WTC11 (cell line): ENCODE data around the gene CCDC28A. TPM values are rescaled to one million over a fixed set of nuclear protein-coding genes. Genes with fewer than 3 reads are reported as not detected.

Experiments
- ATAC-seq: fragments of 200-7000 bp; cut with Tn5 transposase; 2 replicates; pipeline ENCODE4 v1.10.0; 2021; ENCODE audit warnings: mild to moderate bottlenecking, moderate library complexity
- CTCF ChIA-PET: fragments of 300-600 bp; sonication (Branson Sonifier 250); formaldehyde crosslinking; loops from one replicate; lab custom pipeline; 2021; ENCODE audit warnings: antibody characterized with exemption; lab: Charles Lee
- POLR2A ChIA-PET: fragments of 350-600 bp; sonication (Branson Sonifier 250); formaldehyde crosslinking; loops from one replicate; lab custom pipeline; 2021; ENCODE audit warnings: antibody characterized with exemption; lab: Charles Lee
- DNase-seq: peaks from one replicate; pipeline ENCODE4 v3.0.0; 2021; ENCODE audit warnings: low spot score
- H3K27ac Mint-ChIP-seq: 2 replicates; pipeline ENCODE4 v1.8.0; 2021; ENCODE audit warnings: mixed read lengths
- H3K27me3 Mint-ChIP-seq: 2 replicates; pipeline ENCODE4 v1.8.0; 2021; ENCODE audit warnings: low read depth, mild to moderate bottlenecking, moderate library complexity, mixed read lengths
- H3K36me3 Mint-ChIP-seq: 2 replicates; pipeline ENCODE4 v1.8.0; 2021; ENCODE audit warnings: mixed read lengths
- H3K4me1 Mint-ChIP-seq: 2 replicates; pipeline ENCODE4 v1.8.0; 2022; ENCODE audit warnings: mixed read lengths
- H3K4me3 Mint-ChIP-seq: 2 replicates; pipeline ENCODE4 v1.8.0; 2021; ENCODE audit warnings: mild to moderate bottlenecking, moderate library complexity, mixed read lengths
- H3K9me3 Mint-ChIP-seq: 2 replicates; pipeline ENCODE4 v1.8.0; 2021; ENCODE audit warnings: mixed read lengths
- CBFB ChIP-seq: sonication (generic); formaldehyde crosslinking; IDR thresholded peaks from 2 replicates; pipeline ENCODE4 v1.8.1; 2022; ENCODE audit warnings: mild to moderate bottlenecking, low read depth, missing genetic modification reagents
- FOXK1 ChIP-seq: sonication (generic); formaldehyde crosslinking; IDR thresholded peaks from 2 replicates; pipeline ENCODE4 v1.8.0; 2022; ENCODE audit warnings: mild to moderate bottlenecking, moderate library complexity, missing genetic modification reagents
- SMAD3 ChIP-seq: sonication (generic); formaldehyde crosslinking; IDR thresholded peaks from 2 replicates; pipeline ENCODE4 v1.8.0; 2022; ENCODE audit warnings: missing genetic modification reagents, mild to moderate bottlenecking, borderline replicate concordance
- SP1 ChIP-seq: sonication (generic); formaldehyde crosslinking; conservative IDR thresholded peaks from 2 replicates; pipeline ENCODE4 v1.8.1; 2022; ENCODE audit warnings: missing genetic modification reagents
- TEAD1 ChIP-seq: sonication (generic); formaldehyde crosslinking; IDR thresholded peaks from 2 replicates; pipeline ENCODE4 v1.8.0; 2022; ENCODE audit warnings: mild to moderate bottlenecking, missing genetic modification reagents
- ZNF317 ChIP-seq: sonication (generic); formaldehyde crosslinking; IDR thresholded peaks from 2 replicates; pipeline ENCODE4 v1.8.1; 2023; ENCODE audit warnings: low read depth, mild to moderate bottlenecking, moderate library complexity, missing genetic modification reagents, borderline replicate concordance
- ZNF671 ChIP-seq: fragments of 250-450 bp; sonication (Bioruptor Pico); IDR thresholded peaks from 2 replicates; pipeline ENCODE4 v1.8.0; 2021; ENCODE audit warnings: mild to moderate bottlenecking
- total RNA-seq: library from RNA; stranded (reverse); gene quantifications from 3 replicates; pipeline ENCODE4 v1.2.3, GENCODE V29; 2021
- TF ChIP-seq, protein P1 (sequence below): sonication (generic); formaldehyde crosslinking; IDR thresholded peaks from 2 replicates; pipeline ENCODE4 v1.8.1; 2023; ENCODE audit warnings: mild to moderate bottlenecking, missing genetic modification reagents
- TF ChIP-seq, protein P2 (sequence below): sonication (generic); formaldehyde crosslinking; IDR thresholded peaks from 2 replicates; pipeline ENCODE4 v1.8.1; 2022; ENCODE audit warnings: mild to moderate bottlenecking, moderate library complexity, missing genetic modification reagents
- TF ChIP-seq, protein P3 (sequence below): sonication (generic); formaldehyde crosslinking; conservative IDR thresholded peaks from 2 replicates; pipeline ENCODE4 v1.8.1; 2022; ENCODE audit warnings: mild to moderate bottlenecking, missing genetic modification reagents
- TF ChIP-seq, protein P4 (sequence below): sonication (generic); formaldehyde crosslinking; IDR thresholded peaks from 2 replicates; pipeline ENCODE4 v1.8.0; 2022; ENCODE audit warnings: mild to moderate bottlenecking, missing genetic modification reagents
- TF ChIP-seq, protein P5 (sequence below): sonication (generic); formaldehyde crosslinking; IDR thresholded peaks from 2 replicates; pipeline ENCODE4 v1.8.0; 2022; ENCODE audit warnings: mild to moderate bottlenecking, missing genetic modification reagents
- TF ChIP-seq, protein P6 (sequence below): fragments of 250-450 bp; sonication (Bioruptor Pico); IDR thresholded peaks from 2 replicates; pipeline ENCODE4 v1.9.0; 2021; ENCODE audit warnings: mild to moderate bottlenecking
- TF ChIP-seq, protein P7 (sequence below): fragments of 200-600 bp; IDR thresholded peaks from 2 replicates; pipeline ENCODE4 v1.8.0; 2022; ENCODE audit warnings: antibody characterized with exemption

The CCDC28A gene
- total RNA-seq, 1 experiment from 2014 or later, result 8.7 TPM

DNA sequence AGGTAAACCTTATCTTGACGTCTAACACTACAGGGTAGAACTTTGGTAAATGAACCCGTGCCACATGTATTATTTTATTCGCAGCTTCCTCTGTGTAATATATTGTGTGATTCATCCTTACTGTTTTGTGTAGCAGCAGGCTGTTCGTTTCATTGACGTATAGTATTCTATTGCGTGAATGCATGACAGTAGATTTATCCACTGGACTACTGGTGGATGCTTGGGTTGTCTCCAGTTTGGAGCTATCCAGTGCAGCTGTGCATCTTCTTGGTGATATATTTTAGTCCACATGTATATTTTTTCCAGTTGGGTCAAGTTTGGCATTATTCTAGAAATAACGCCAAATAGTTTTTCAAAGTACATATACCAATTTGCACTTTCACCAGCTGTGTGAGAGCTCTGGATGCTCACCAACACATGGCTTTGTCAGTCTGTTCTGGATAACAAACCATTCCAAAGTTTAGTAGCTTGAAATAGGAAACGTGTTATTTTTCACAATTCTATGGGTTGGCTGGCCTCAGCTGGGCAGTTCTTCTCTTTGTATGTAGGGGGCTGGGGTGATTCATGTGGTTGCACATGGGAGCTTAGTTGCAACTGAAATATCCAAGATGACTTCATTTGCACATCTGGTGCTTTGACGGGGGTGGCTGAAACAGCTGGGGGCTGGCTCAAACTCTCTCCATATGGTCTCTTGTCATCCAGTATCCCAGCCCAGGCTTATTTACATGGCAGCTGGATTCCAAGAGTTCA is 31.6 kb downstream of the CCDC28A start (continued):
- TF ChIP-seq, protein P1, sequence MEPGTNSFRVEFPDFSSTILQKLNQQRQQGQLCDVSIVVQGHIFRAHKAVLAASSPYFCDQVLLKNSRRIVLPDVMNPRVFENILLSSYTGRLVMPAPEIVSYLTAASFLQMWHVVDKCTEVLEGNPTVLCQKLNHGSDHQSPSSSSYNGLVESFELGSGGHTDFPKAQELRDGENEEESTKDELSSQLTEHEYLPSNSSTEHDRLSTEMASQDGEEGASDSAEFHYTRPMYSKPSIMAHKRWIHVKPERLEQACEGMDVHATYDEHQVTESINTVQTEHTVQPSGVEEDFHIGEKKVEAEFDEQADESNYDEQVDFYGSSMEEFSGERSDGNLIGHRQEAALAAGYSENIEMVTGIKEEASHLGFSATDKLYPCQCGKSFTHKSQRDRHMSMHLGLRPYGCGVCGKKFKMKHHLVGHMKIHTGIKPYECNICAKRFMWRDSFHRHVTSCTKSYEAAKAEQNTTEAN (CRISPR knock-in tag), result no peak
- TF ChIP-seq, protein P2, sequence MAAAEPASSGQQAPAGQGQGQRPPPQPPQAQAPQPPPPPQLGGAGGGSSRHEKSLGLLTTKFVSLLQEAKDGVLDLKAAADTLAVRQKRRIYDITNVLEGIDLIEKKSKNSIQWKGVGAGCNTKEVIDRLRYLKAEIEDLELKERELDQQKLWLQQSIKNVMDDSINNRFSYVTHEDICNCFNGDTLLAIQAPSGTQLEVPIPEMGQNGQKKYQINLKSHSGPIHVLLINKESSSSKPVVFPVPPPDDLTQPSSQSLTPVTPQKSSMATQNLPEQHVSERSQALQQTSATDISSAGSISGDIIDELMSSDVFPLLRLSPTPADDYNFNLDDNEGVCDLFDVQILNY (CRISPR knock-in tag), result no peak

DNA sequence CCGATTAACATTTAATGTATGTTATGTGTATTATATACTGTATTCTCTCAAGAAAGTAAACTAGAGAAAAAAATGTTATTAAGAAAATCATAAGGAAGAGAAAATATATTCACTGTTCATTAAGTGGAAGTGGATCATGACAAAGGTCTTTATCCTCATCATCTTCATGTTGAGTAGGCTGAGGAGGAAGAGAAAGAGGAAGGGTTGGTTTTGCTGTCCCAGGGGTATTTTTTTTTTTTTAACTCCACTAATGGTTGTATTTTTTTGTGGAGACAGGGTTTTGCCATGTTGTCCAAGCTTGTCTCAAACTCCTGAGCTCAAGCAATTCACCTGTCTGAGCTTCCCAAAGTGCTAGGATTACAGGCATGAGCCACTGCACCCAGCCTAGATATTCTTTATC is 33.3 kb downstream of the CCDC28A start:
- H3K9me3 Mint-ChIP-seq, result no peaks in the 10 kb centered on the region
- POLR2A ChIA-PET, result no interaction called here
- TF ChIP-seq, protein P3, sequence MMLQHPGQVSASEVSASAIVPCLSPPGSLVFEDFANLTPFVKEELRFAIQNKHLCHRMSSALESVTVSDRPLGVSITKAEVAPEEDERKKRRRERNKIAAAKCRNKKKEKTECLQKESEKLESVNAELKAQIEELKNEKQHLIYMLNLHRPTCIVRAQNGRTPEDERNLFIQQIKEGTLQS (CRISPR knock-in tag), result no peak
- TF ChIP-seq FOXK1 (CRISPR knock-in tag) (no peak), ZNF671 (CRISPR knock-in tag) (no peak), SP1 (CRISPR knock-in tag) (no peak), SMAD3 (no peak), CBFB (CRISPR knock-in tag) (no peak), ZNF317 (no peak), TEAD1 (CRISPR knock-in tag) (no peak)
- TF ChIP-seq, protein P4, sequence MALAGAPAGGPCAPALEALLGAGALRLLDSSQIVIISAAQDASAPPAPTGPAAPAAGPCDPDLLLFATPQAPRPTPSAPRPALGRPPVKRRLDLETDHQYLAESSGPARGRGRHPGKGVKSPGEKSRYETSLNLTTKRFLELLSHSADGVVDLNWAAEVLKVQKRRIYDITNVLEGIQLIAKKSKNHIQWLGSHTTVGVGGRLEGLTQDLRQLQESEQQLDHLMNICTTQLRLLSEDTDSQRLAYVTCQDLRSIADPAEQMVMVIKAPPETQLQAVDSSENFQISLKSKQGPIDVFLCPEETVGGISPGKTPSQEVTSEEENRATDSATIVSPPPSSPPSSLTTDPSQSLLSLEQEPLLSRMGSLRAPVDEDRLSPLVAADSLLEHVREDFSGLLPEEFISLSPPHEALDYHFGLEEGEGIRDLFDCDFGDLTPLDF (CRISPR knock-in tag), result no peak
- TF ChIP-seq, protein P5, sequence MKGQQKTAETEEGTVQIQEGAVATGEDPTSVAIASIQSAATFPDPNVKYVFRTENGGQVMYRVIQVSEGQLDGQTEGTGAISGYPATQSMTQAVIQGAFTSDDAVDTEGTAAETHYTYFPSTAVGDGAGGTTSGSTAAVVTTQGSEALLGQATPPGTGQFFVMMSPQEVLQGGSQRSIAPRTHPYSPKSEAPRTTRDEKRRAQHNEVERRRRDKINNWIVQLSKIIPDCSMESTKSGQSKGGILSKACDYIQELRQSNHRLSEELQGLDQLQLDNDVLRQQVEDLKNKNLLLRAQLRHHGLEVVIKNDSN (CRISPR knock-in tag), result no peak
- TF ChIP-seq, protein P6, sequence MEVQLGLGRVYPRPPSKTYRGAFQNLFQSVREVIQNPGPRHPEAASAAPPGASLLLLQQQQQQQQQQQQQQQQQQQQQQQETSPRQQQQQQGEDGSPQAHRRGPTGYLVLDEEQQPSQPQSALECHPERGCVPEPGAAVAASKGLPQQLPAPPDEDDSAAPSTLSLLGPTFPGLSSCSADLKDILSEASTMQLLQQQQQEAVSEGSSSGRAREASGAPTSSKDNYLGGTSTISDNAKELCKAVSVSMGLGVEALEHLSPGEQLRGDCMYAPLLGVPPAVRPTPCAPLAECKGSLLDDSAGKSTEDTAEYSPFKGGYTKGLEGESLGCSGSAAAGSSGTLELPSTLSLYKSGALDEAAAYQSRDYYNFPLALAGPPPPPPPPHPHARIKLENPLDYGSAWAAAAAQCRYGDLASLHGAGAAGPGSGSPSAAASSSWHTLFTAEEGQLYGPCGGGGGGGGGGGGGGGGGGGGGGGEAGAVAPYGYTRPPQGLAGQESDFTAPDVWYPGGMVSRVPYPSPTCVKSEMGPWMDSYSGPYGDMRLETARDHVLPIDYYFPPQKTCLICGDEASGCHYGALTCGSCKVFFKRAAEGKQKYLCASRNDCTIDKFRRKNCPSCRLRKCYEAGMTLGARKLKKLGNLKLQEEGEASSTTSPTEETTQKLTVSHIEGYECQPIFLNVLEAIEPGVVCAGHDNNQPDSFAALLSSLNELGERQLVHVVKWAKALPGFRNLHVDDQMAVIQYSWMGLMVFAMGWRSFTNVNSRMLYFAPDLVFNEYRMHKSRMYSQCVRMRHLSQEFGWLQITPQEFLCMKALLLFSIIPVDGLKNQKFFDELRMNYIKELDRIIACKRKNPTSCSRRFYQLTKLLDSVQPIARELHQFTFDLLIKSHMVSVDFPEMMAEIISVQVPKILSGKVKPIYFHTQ (CRISPR knock-in tag), result no peak
- TF ChIP-seq, protein P7, sequence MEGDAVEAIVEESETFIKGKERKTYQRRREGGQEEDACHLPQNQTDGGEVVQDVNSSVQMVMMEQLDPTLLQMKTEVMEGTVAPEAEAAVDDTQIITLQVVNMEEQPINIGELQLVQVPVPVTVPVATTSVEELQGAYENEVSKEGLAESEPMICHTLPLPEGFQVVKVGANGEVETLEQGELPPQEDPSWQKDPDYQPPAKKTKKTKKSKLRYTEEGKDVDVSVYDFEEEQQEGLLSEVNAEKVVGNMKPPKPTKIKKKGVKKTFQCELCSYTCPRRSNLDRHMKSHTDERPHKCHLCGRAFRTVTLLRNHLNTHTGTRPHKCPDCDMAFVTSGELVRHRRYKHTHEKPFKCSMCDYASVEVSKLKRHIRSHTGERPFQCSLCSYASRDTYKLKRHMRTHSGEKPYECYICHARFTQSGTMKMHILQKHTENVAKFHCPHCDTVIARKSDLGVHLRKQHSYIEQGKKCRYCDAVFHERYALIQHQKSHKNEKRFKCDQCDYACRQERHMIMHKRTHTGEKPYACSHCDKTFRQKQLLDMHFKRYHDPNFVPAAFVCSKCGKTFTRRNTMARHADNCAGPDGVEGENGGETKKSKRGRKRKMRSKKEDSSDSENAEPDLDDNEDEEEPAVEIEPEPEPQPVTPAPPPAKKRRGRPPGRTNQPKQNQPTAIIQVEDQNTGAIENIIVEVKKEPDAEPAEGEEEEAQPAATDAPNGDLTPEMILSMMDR, result no peak
- TF ChIP-seq, all 79 proteins: peak for 0
- Mint-ChIP-seq H3K27me3 (no peaks in the 10 kb centered on the region; the same call in 1 of the 2 replicates), H3K4me3 (no peak overlapping the region), H3K27ac (no peak overlapping the region), H3K4me1 (no peaks in the 10 kb centered on the region), H3K36me3 (no peaks in the 10 kb centered on the region)
- CTCF ChIA-PET, result no interaction called here
- DNase-seq (no peak), ATAC-seq (no peak)
